Pancreas (tissue), 10 donors: ENCODE results near the gene RSPO4. TPM values are rescaled to one million over a fixed set of nuclear protein-coding genes. Genes with fewer than 3 reads are reported as not detected.

Experiments
- ATAC-seq, 4 donors: fragments of 200-7000 bp; cut with Tn5 transposase; one replicate each; pipeline versions ENCODE4 v1.8.0 to v1.9.1; 2020; ENCODE audit warnings: mild to moderate bottlenecking in 4 of 4, moderate library complexity in 4 of 4
- DNase-seq, 6 donors: peaks; one replicate each; pipeline ENCODE4 v3.0.0-alpha.2; 2020
- FAIRE-seq: peaks from 2 replicates; lab custom pipeline; 2012; peaks lifted over from hg19 to GRCh38; lab: Jason Lieb, UNC
- H3K27ac ChIP-seq, 4 donors: fragments of 200-600 bp; sonication (generic); 1 replicate in 3 of 4; 2 replicates in 1 of 4; pipeline versions ENCODE4 v1.5.0 to v1.8.0; 2020
- H3K27me3 ChIP-seq, 4 donors: fragments of 200-600 bp; one replicate each; pipeline ENCODE4 v1.8.0; 2021
- H3K36me3 ChIP-seq, 3 donors: fragments of 200-600 bp; sonication (generic) in 1 of 3; one replicate each; pipeline versions ENCODE4 v1.5.0 to v1.8.0; 2020 to 2021
- H3K4me1 ChIP-seq, 3 donors: fragments of 200-600 bp; one replicate each; pipeline ENCODE4 v1.8.0; 2021
- H3K4me3 ChIP-seq, 4 donors: fragments of 200-600 bp; sonication (generic) in 2 of 4; one replicate each; pipeline versions ENCODE4 v1.5.0 to v1.8.0; 2020 to 2021
- H3K9me3 ChIP-seq, 4 donors: fragments of 200-600 bp; one replicate each; pipeline ENCODE4 v1.8.0; 2021
- CTCF ChIP-seq, 4 donors: fragments of 200-600 bp; sonication (generic) in 3 of 4; IDR thresholded peaks; one replicate each; pipeline versions ENCODE4 v1.5.0 to v1.8.0; 2021; ENCODE audit warnings: antibody characterized with exemption in 4 of 4
- WGBS, 2 donors: extraction: QIAGEN DNeasy Blood & Tissue Kit; methylation state at CpG; one replicate each; pipeline ENCODE4 v1.1.7; 2013; 5-methylcytosine and 5-hydroxymethylcytosine counted together
- intact Hi-C, 3 donors: fragments of 100-400 bp; cut with DNase I; formaldehyde crosslinking; loops; one replicate each; pipeline versions ENCODE4 v1.11.1 to v1.14.2; 2022
- polyA plus RNA-seq, 2 donors: library from polyadenylated mRNA; stranded (reverse); fragments of 200-250 nt; gene quantifications; one replicate each; pipeline ENCODE4 v1.2.3, GENCODE V29; 2013
- total RNA-seq, 6 donors: library from RNA; stranded (reverse); fragmentation: NEBNext Ultra II Directional in 4 of 6; extraction: Animal tissue kit (Norgen Biotek cat#: 25700) in 4 of 6; gene quantifications; one replicate each; pipeline versions ENCODE4 v1.2.1 to v1.2.4, GENCODE V29; 2021 to 2023
- donor health status: healthy with polysubstance abuse.
- donor health status: DM: no; HTN: no; CAD: no; lungs with moderate emphysema.
- donor health status: DM: no; HTN: no; CAD: no.
- donor health status: control.
- donor health status: control.
- donor health status: Bipolar disorder and iron deficiency.
- donor health status: DM: yes; HTN: yes; CAD: no.
- donor health status: DM: no; HTN: no; CAD: no.
- donor health status: DM: no; HTN: no; CAD: no.
- donor health status: DM: yes; HTN: yes; CAD: no.

The RSPO4 gene
- total and polyA plus RNA-seq, 8 donors = 0.08 to 0.28 (median 0.09) TPM; not detected in 3

- Histone ChIP-seq H3K4me3 (no peak overlapping the region), H3K27me3 (no peaks in the 10 kb centered on the region), H3K4me1 (no peaks in the 10 kb centered on the region), H3K9me3 (no peaks in the 10 kb centered on the region), H3K36me3 (no peaks in the 10 kb centered on the region), H3K27ac (no peak overlapping the region)
- no peak for DNase-seq
- ATAC-seq = peak; percentile 46 to 68 (median 56)
- no peak for FAIRE-seq
- intact Hi-C loops = no loop called here
- no peak for TF ChIP-seq CTCF (IDR thresholded peaks at IDR 0.05)
- 18 to 19% methylated on average over 6 of the region's 6 CpGs for WGBS, 2 donors
Observed at GRCh38 chr20:973785-974194, 28.3 kb downstream of the RSPO4 start.

GRCh38 chr20:972256-972655, 29.9 kb downstream of the RSPO4 start:
- 74 to 76% methylated on average over 9 of the region's 9 CpGs for WGBS, 2 donors
- TF ChIP-seq CTCF (IDR thresholded peaks at IDR 0.05) = no peak
- ATAC-seq (no peak), DNase-seq (no peak), FAIRE-seq (no peak)
- Histone ChIP-seq H3K27me3 (no peaks in the 10 kb centered on the region), H3K9me3 (no peaks in the 10 kb centered on the region), H3K27ac (no peak overlapping the region), H3K4me3 (no peak overlapping the region), H3K36me3 (no peaks in the 10 kb centered on the region), H3K4me1 (no peaks in the 10 kb centered on the region)
- intact Hi-C loops = no loop called here

GRCh38 chr20:971346-971745, 30.8 kb downstream of the RSPO4 start:
- intact Hi-C loops = no loop called here
- TF ChIP-seq CTCF (IDR thresholded peaks at IDR 0.05) = no peak
- FAIRE-seq (no peak), DNase-seq (no peak), ATAC-seq (no peak)
- H3K27me3 ChIP-seq = no peaks in the 10 kb centered on the region
- H3K4me3 ChIP-seq = no peak overlapping the region
- H3K9me3 ChIP-seq = no peaks in the 10 kb centered on the region
- H3K27ac ChIP-seq = no peak overlapping the region
- H3K4me1 ChIP-seq = no peaks in the 10 kb centered on the region
- H3K36me3 ChIP-seq = no peaks in the 10 kb centered on the region
- WGBS, 2 donors = 54 to 65% methylated on average over 2 of the region's 2 CpGs

GRCh38 chr20:969868-970267, 32.2 kb downstream of the RSPO4 start:
- TF ChIP-seq CTCF (IDR thresholded peaks at IDR 0.05) = no peak
- H3K27me3 ChIP-seq = no peaks in the 10 kb centered on the region
- H3K27ac ChIP-seq = no peak overlapping the region
- FAIRE-seq (no peak), DNase-seq (no peak), ATAC-seq (no peak)
- WGBS, 2 donors = 39 to 50% methylated on average over 4 of the region's 4 CpGs
- no peaks in the 10 kb centered on the region for H3K36me3 ChIP-seq
- H3K9me3 ChIP-seq = no peaks in the 10 kb centered on the region
- no peak overlapping the region for H3K4me3 ChIP-seq
- no peaks in the 10 kb centered on the region for H3K4me1 ChIP-seq
- intact Hi-C loops = loop anchor here in 1 of 3 donors (10.0 kb wide), 1 partner anchor 155 kb away; no protein-coding TSS in a partner anchor

GRCh38 chr20:967796-968742, 34.0 kb downstream of the RSPO4 start:
- no peak overlapping the region for H3K27ac ChIP-seq
- no peak for DNase-seq
- no peak for TF ChIP-seq CTCF (IDR thresholded peaks at IDR 0.05)
- no peaks in the 10 kb centered on the region for H3K4me1 ChIP-seq
- WGBS, 2 donors = 78% methylated on average over 16 of the region's 16 CpGs
- no peaks in the 10 kb centered on the region for H3K27me3 ChIP-seq
- H3K36me3 ChIP-seq = no peaks in the 10 kb centered on the region
- H3K4me3 ChIP-seq = no peak overlapping the region
- ATAC-seq = no peak
- intact Hi-C loops = loop anchor here in 1 of 3 donors (10.0 kb wide), 1 partner anchor 153 kb away; no protein-coding TSS in a partner anchor
- H3K9me3 ChIP-seq = no peaks in the 10 kb centered on the region
- no peak for FAIRE-seq
